ENCODE data around the gene NOL4L.
"Not testable (repeated sequence)": the region's sequence is repeated elsewhere in the genome, so short reads cannot be mapped to it uniquely, and the experiment has no call there.

The NOL4L gene

GRCh38 chr20:32592616-32593015 lies 7.5 kb upstream of the NOL4L start:
- H3K4me1 Mint-ChIP-seq, H3K36me3 Mint-ChIP-seq, H3K9me3 Mint-ChIP-seq, H3K27ac Mint-ChIP-seq, H3K4me3 Mint-ChIP-seq, H3K27me3 Mint-ChIP-seq, ATAC-seq: not testable (repeated sequence)

DNA sequence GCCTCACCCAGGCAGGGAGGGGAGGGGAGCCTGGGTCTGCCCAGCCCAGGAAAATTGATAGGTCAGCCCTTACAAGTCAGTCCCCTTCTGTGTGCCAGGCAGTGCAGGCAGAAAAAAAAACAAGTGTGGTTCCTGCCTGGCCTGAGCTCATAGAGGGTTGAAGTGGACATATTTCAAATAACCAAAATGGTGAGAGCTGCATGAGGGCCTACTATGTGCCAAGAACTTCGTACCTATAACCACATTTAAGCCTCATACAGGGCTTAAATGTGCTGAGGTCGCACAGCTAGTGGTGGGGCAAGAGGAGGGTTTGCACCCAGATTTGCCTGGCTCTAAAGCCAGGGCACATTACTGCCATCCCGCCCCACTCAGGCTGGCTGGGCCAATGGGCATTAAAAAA lies 6.9 kb upstream of the NOL4L start:
- H3K27ac Mint-ChIP-seq = no peak overlapping the region
- no peaks in the 10 kb centered on the region for H3K27me3 Mint-ChIP-seq
- no peak overlapping the region for H3K4me3 Mint-ChIP-seq
- peaks cover under 1% of the 10 kb centered on the region for H3K4me1 Mint-ChIP-seq
- no peaks in the 10 kb centered on the region for H3K36me3 Mint-ChIP-seq
- H3K9me3 Mint-ChIP-seq = no peaks in the 10 kb centered on the region
- ATAC-seq = no peak

- H3K9me3 Mint-ChIP-seq = no peaks in the 10 kb centered on the region
- H3K27ac Mint-ChIP-seq = no peak overlapping the region
- no peaks in the 10 kb centered on the region for H3K36me3 Mint-ChIP-seq
- ATAC-seq = no peak
- peaks cover 17% of the 10 kb centered on the region for H3K4me1 Mint-ChIP-seq
- no peak overlapping the region for H3K4me3 Mint-ChIP-seq
- H3K27me3 Mint-ChIP-seq = no peaks in the 10 kb centered on the region
These were observed 4.6 kb upstream of the NOL4L start for GRCh38 chr20:32589769-32590168.

GRCh38 chr20:32589256-32589655 lies 4.1 kb upstream of the NOL4L start:
- ATAC-seq = no peak
- Mint-ChIP-seq H3K36me3 (no peaks in the 10 kb centered on the region), H3K27me3 (no peaks in the 10 kb centered on the region), H3K4me1 (peaks cover 17% of the 10 kb centered on the region), H3K27ac (no peak overlapping the region), H3K9me3 (no peaks in the 10 kb centered on the region), H3K4me3 (no peak overlapping the region)

- H3K27ac Mint-ChIP-seq = no peak overlapping the region
- H3K4me3 Mint-ChIP-seq = no peak overlapping the region
- peaks cover 17% of the 10 kb centered on the region for H3K4me1 Mint-ChIP-seq
- H3K27me3 Mint-ChIP-seq = no peaks in the 10 kb centered on the region
- no peak for ATAC-seq
- H3K9me3 Mint-ChIP-seq = no peaks in the 10 kb centered on the region
- no peaks in the 10 kb centered on the region for H3K36me3 Mint-ChIP-seq
These were observed 2.9 kb upstream of the NOL4L start for GRCh38 chr20:32588040-32588439.

DNA sequence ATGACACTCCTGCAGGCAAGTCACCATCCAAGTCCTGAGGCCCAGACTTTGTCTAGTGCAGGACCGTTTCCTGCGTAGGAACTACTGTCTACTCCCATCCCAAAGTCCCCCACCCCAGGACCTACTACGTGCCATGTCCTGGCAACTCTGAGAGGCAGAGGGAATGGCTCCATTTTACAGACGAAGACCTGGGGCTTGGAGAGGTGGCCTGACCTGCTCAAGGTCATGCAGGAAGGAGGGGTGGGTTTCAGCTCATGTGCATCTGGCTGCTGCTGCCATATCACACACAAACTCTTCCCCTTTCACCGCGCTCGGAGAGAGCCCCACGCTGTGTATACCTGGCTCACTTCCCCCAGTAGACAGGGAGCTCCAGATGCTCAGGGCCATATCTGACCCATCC lies 1.2 kb upstream of the NOL4L start:
- Mint-ChIP-seq H3K36me3 (no peaks in the 10 kb centered on the region), H3K4me3 (peak overlapping the region; percentile 87), H3K27me3 (no peaks in the 10 kb centered on the region), H3K4me1 (peaks cover 29% of the 10 kb centered on the region), H3K9me3 (no peaks in the 10 kb centered on the region), H3K27ac (peak overlapping the region; percentile 73)
- ATAC-seq = no peak

DNA sequence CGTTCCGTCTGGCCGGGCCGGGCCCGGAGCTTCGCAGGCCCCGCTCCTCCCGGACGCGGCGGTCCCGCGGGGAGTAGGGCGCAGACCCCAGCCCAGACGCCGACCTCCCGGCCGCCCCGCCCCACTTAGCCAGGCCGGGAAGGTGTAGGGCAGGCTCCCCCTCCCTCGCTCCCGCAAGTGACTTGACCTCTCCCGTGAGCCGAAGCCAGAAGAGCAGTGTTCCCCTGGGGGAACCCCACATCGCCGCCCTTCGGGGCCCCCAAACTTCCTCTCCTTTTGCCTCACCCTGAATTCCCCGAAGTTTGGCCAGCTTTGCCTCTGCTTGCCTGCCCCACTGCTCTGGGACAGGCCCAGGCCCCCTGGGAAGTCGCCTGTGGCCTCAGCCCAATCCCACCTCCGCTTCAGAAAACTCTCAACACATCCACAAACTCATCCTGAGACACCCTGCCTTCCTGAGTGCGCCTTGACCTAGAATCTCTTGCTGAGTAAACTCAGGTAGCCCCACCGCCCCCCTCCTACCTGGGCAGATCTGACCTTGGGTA lies 524 bp upstream of the NOL4L start:
- Mint-ChIP-seq H3K4me3 (peak overlapping the region; percentile 87), H3K9me3 (no peaks in the 10 kb centered on the region), H3K4me1 (peaks cover 35% of the 10 kb centered on the region), H3K27ac (peak overlapping the region; percentile 73), H3K36me3 (no peaks in the 10 kb centered on the region), H3K27me3 (no peaks in the 10 kb centered on the region)
- peak; percentile 35 for ATAC-seq

GRCh38 chr20:32583581-32584070 lies 1.5 kb downstream of the NOL4L start:
- Mint-ChIP-seq H3K36me3 (no peaks in the 10 kb centered on the region), H3K4me3 (no peak overlapping the region), H3K9me3 (no peaks in the 10 kb centered on the region), H3K27ac (no peak overlapping the region), H3K27me3 (no peaks in the 10 kb centered on the region), H3K4me1 (peaks cover 43% of the 10 kb centered on the region)
- peak; percentile 44 for ATAC-seq

GRCh38 chr20:32582659-32583580 lies 2.2 kb downstream of the NOL4L start:
- H3K27me3 Mint-ChIP-seq = no peaks in the 10 kb centered on the region

DNA sequence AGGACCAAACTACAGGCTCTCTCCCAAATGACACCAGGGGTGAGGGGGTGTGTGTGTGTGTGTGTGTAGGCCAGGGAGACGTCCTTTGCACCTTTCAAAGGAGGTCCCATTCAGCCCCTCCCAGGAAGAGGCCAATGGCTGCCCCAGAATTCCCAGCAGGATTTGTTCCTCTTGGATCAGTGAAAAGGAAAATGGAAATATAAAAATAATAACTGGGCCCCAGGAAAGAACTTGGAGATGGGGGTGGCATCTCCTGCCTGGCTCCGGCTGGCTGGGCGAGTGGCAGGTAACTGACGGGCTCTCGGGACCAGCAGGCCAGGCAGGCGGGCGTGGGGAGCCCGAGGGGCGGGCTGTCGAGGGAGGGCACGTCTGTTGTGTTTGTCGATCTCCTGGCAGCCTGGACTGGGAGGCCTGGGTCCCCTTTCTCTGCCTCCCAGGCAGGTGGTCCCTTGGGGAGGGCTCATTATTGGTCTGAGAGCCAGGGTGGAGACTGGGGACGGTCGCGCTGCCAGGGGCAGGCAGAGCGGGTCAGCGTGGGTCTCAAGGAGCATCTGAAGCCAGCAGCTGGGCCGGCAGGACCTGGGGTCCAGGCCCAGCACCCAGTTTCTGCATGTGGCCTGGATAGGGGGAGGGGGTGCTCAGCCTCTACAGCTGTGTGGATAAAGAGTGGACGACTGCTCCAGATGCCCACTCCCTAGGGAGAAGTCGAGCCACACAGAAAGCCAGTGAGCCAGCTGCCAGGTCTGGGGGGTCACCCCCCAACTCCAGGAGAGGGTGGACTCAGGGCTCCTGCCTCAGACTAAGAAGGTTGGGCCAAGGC lies 3.1 kb downstream of the NOL4L start:
- Mint-ChIP-seq H3K27ac (peak overlapping the region; percentile 43), H3K27me3 (no peaks in the 10 kb centered on the region), H3K9me3 (no peaks in the 10 kb centered on the region), H3K4me3 (peak overlapping the region; percentile 70), H3K4me1 (peaks cover 51% of the 10 kb centered on the region), H3K36me3 (no peaks in the 10 kb centered on the region)
- ATAC-seq = no peak

More at GRCh38 chr20:32582659-32583580, 2.2 kb downstream of the NOL4L start:
- peak overlapping the region; percentile 43 for H3K27ac Mint-ChIP-seq
- peaks cover 45% of the 10 kb centered on the region for H3K4me1 Mint-ChIP-seq
- H3K4me3 Mint-ChIP-seq = peak overlapping the region; percentile 50
- no peaks in the 10 kb centered on the region for H3K9me3 Mint-ChIP-seq
- peak; percentile 15 for ATAC-seq
- H3K36me3 Mint-ChIP-seq = no peaks in the 10 kb centered on the region

GRCh38 chr20:32580970-32581838 lies 3.9 kb downstream of the NOL4L start:
- Mint-ChIP-seq H3K9me3 (no peaks in the 10 kb centered on the region), H3K4me3 (peak overlapping the region; percentile 70), H3K4me1 (peaks cover 43% of the 10 kb centered on the region), H3K27ac (peak overlapping the region; percentile 43), H3K27me3 (no peaks in the 10 kb centered on the region), H3K36me3 (no peaks in the 10 kb centered on the region)
- ATAC-seq = no peak

DNA sequence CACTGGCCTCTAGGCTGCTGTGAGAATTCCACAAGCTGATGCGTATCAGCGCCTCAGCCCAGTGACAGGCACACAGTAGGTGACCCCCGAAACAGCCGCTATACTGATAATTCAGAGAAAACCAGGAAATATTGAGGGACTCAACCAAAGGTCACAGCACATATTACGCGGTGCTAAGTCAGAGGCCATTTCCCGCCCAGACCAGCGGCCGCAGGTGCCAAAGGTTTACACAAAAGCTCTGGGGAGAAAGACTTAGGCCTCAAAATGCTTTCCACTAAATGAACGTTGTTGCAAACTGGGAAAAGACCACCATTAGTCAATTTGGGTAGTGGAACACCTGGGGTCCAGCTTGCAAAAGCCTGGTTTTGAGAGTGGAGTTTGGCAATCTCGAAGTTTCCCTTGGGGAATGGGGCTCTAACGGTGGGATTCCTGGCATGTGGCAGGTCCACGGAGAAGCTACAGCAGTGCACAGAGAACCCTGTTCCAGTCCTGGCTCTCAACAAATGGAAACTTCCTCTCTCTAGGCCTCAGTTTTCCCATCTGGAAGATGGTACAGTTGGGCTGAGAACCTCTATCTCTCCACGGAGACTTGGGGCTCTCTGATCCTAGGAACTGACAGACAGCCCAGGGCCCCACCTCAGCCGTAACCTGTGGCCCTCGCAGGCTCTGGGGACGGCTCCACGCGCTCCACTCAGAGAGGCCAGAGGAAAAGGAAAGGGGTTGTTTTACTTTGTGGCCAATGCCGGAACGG lies 4.7 kb downstream of the NOL4L start:
- Mint-ChIP-seq H3K4me1 (peaks cover 35% of the 10 kb centered on the region), H3K27me3 (no peaks in the 10 kb centered on the region), H3K27ac (peak overlapping the region; percentile 43), H3K36me3 (no peaks in the 10 kb centered on the region), H3K9me3 (no peaks in the 10 kb centered on the region), H3K4me3 (no peak overlapping the region)
- ATAC-seq = no peak

DNA sequence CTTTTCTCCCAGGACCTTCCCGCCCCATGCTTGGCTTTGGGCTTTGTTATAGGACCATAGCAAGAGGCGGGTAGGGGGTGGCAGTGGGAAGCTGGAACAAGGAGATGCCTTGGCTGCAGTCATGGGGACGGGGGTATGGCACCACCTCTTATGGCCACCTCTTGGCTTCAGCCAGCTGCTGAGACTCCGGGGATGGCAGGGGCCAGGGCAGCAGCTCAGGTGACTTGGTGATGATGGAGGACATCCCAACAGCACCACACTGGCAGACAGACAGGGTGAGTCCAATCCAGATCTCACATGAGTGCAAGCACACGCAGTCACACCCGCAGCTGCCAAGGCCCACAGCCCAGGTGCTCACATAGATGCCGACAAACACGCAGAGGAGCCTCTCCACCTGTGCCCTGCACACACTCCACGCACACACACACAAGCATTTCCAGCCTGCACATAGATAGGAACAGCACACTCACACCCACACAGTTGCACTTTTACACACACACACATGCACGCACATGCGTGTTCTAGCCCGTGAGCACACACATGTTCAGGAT lies 6.2 kb downstream of the NOL4L start:
- Mint-ChIP-seq H3K27ac (no peak overlapping the region), H3K27me3 (no peaks in the 10 kb centered on the region), H3K4me1 (peaks cover 34% of the 10 kb centered on the region), H3K9me3 (no peaks in the 10 kb centered on the region), H3K36me3 (no peaks in the 10 kb centered on the region), H3K4me3 (no peak overlapping the region)
- no peak for ATAC-seq

DNA sequence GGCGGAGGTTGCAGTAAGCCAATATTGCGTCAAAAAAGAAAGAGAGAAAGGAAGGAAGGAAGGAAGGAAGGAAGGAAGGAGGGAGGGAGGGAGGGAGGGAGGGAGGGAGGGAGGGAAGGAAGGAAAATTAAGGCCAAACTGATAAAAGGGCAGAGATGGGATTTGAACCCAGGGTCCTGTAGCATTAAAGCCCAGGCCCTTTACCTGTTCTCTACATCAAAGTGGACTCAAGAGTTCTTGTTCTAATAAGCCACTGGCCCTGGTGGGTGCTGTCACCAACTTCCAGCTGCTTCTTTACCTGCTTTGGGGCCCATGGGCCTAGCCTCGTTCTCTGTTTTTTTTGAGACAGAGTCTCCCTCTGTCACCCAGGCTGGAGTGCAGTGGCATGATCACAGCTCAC lies 7.1 kb downstream of the NOL4L start:
- H3K36me3 Mint-ChIP-seq, H3K4me3 Mint-ChIP-seq, H3K9me3 Mint-ChIP-seq, H3K27me3 Mint-ChIP-seq, ATAC-seq: not testable (repeated sequence)
- peaks cover 34% of the 10 kb centered on the region for H3K4me1 Mint-ChIP-seq
- H3K27ac Mint-ChIP-seq = peak overlapping the region; percentile 3

All from stimulated activated memory B cell treated with anti-CD40 and anti-IgM and Interleukin-4, amounts not matched to agents 10 μg/mL and 1 μg/mL and 100 μg/mL, for 72 hours (primary cell).